Spleen (tissue), 13 donors: Measurements from ENCODE around the gene KRTAP12-4. TPM values are rescaled to one million over a fixed set of nuclear protein-coding genes. Genes with fewer than 3 reads are reported as not detected.
A peak's percentile ranks its signal among the peaks of the same experiment; 100 is the strongest.

Experiments used
- DNase-seq: peaks from one replicate; pipeline ENCODE4 v3.0.0-alpha.2; 2020
- H3K27ac ChIP-seq, 8 donors: fragments of 200-600 bp; sonication (generic) in 7 of 8; 1 replicate in 4 of 8; 2 replicates in 4 of 8; pipeline versions ENCODE4 v1.5.0 to v1.8.0; 2016 to 2021; ENCODE audit warnings: inconsistent platforms in 4 of 8, mild to moderate bottlenecking in 4 of 8, moderate library complexity in 1 of 8
- H3K27me3 ChIP-seq, 7 donors: fragments of 200-600 bp; sonication (generic) in 6 of 7; replicated peaks in 1 of 7; 1 replicate in 4 of 7; 2 replicates in 3 of 7; pipeline versions ENCODE4 v1.5.0 to v1.8.0; 2016 to 2021; ENCODE audit warnings: inconsistent platforms in 3 of 7, mild to moderate bottlenecking in 1 of 7
- H3K36me3 ChIP-seq, 6 donors: fragments of 200-600 bp; sonication (generic) in 5 of 6; 1 replicate in 4 of 6; 2 replicates in 2 of 6; pipeline versions ENCODE4 v1.5.0 to v1.8.0; 2016 to 2021; ENCODE audit warnings: inconsistent platforms in 2 of 6
- H3K4me1 ChIP-seq, 6 donors: fragments of 200-600 bp; sonication (generic) in 5 of 6; 1 replicate in 3 of 6; 2 replicates in 3 of 6; pipeline versions ENCODE4 v1.5.0 to v1.8.0; 2016 to 2021; ENCODE audit warnings: inconsistent platforms in 3 of 6
- H3K4me3 ChIP-seq, 8 donors: fragments of 200-600 bp; sonication (generic) in 7 of 8; 1 replicate in 4 of 8; 2 replicates in 4 of 8; pipeline versions ENCODE4 v1.5.0 to v1.8.0; 2016 to 2021; ENCODE audit warnings: inconsistent platforms in 4 of 8, mild to moderate bottlenecking in 4 of 8, moderate library complexity in 2 of 8
- H3K9me3 ChIP-seq, 8 donors: fragments of 200-600 bp; sonication (generic) in 7 of 8; 1 replicate in 4 of 8; 2 replicates in 4 of 8; pipeline versions ENCODE4 v1.5.0 to v1.8.0; 2016 to 2021; ENCODE audit warnings: inconsistent platforms in 4 of 8
- CTCF ChIP-seq, 11 experiments: fragments of 200-600 bp in 7 of 11; fragments of 450-650 bp in 4 of 11; sonication (generic) in 4 of 11; IDR thresholded peaks in 8 of 11; conservative IDR thresholded peaks in 3 of 11; 1 replicate in 7 of 11; 2 replicates in 4 of 11; pipeline versions ENCODE4 v1.4.0 to v1.8.0; 2016 to 2021; ENCODE audit warnings: antibody characterized with exemption in 11 of 11, inconsistent platforms in 4 of 11, mild to moderate bottlenecking in 1 of 11
- POLR2A ChIP-seq, 3 donors: fragments of 450-650 bp; IDR thresholded peaks; one replicate each; pipeline ENCODE4 v1.5.1; 2017; ENCODE audit warnings: antibody characterized with exemption in 3 of 3, mild to moderate bottlenecking in 1 of 3
- POLR2AphosphoS5 ChIP-seq, 3 donors: sonication (generic); formaldehyde crosslinking; IDR thresholded peaks; one replicate each; pipeline ENCODE4 v1.5.1; 2017; ENCODE audit warnings: antibody characterized with exemption in 3 of 3
- WGBS, 5 donors: extraction: QIAGEN DNeasy Blood & Tissue Kit in 3 of 5; methylation state at CpG; one replicate each; pipeline versions ENCODE4 v1.1.5 to v1.1.7; 2013 to 2018; 5-methylcytosine and 5-hydroxymethylcytosine counted together
- intact Hi-C: fragments of 100-400 bp; cut with DNase I; formaldehyde crosslinking; loops from one replicate; pipeline ENCODE4 v1.15.0; 2023; ENCODE audit warnings: low total_unique reads
- long read RNA-seq, 2 donors: transcript quantifications; one replicate each; lab custom pipeline, GENCODE V29; 2026
- polyA plus RNA-seq, 3 donors: library from polyadenylated mRNA; stranded (reverse); fragments of 200-250 nt; gene quantifications; one replicate each; pipeline ENCODE4 v1.2.1, GENCODE V29; 2013
- total RNA-seq, 7 donors: library from RNA; depleted of rRNA in 3 of 7; stranded (reverse); fragments of >200 nt in 3 of 7; fragmentation: NEBNext Ultra II Directional in 4 of 7; extraction: Animal tissue kit (Norgen Biotek cat#: 25700) in 4 of 7; gene quantifications; one replicate each; pipeline versions ENCODE4 v1.1.0 to v1.2.1, GENCODE V29; 2016 to 2021
- donor health status: healthy with polysubstance abuse.
- donor health status: DM: no; HTN: no; CAD: no; lungs with moderate emphysema.
- donor health status: DM: no; HTN: no; CAD: no.
- donor health status: Bipolar disorder and iron deficiency.
- donor health status: healthy.
- donor health status: DM: no; HTN: no; CAD: no.
- donor health status: DM: yes; HTN: yes; CAD: no.

The KRTAP12-4 gene, protein sequence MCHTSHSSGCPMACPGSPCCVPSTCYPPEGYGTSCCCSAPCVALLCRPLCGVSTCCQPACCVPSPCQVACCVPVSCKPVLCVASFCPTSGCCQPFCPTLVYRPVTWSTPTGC
- total RNA-seq (not detected), polyA plus RNA-seq (not detected)
- long read RNA-seq, donor 1 = 0 reads
- long read RNA-seq, donor 2 = 0 reads

GRCh38 chr21:44654576-44655175, at the start of gene KRTAP12-4:
KRTAP12-4 (minus strand) TSS chr21:44654659; CDS start chr21:44654614, 45 bp downstream.
- Histone ChIP-seq H3K4me1 (peaks cover 0 to 21% (median 6%) of the 10 kb centered on the region in 6 donors), H3K9me3 (peaks cover 0 to 23% (median 14%) of the 10 kb centered on the region in 8 donors), H3K36me3 (no peaks in the 10 kb centered on the region), H3K27me3 (peaks cover 0 to 27% (median 0%) of the 10 kb centered on the region in 7 donors), H3K4me3 (no peak within 1 kb of the TSS), H3K27ac (peak within 1 kb of the TSS in 7 of 8 donors; percentile 22 to 80 (median 52))
- TF ChIP-seq CTCF (IDR thresholded peaks at IDR 0.05 in 8 of 11, conservative IDR thresholded peaks at IDR 0.05 in 3 of 11) = no peak
- TF ChIP-seq POLR2A (IDR thresholded peaks at IDR 0.05) = no peak
- TF ChIP-seq POLR2AphosphoS5 (IDR thresholded peaks at IDR 0.05) = no peak
- DNase-seq = no peak
- WGBS, 5 donors = 53 to 63% (median 62%) methylated on average over 7 to 9 of the region's 9 CpGs
- intact Hi-C loops = no loop called here

DNA sequence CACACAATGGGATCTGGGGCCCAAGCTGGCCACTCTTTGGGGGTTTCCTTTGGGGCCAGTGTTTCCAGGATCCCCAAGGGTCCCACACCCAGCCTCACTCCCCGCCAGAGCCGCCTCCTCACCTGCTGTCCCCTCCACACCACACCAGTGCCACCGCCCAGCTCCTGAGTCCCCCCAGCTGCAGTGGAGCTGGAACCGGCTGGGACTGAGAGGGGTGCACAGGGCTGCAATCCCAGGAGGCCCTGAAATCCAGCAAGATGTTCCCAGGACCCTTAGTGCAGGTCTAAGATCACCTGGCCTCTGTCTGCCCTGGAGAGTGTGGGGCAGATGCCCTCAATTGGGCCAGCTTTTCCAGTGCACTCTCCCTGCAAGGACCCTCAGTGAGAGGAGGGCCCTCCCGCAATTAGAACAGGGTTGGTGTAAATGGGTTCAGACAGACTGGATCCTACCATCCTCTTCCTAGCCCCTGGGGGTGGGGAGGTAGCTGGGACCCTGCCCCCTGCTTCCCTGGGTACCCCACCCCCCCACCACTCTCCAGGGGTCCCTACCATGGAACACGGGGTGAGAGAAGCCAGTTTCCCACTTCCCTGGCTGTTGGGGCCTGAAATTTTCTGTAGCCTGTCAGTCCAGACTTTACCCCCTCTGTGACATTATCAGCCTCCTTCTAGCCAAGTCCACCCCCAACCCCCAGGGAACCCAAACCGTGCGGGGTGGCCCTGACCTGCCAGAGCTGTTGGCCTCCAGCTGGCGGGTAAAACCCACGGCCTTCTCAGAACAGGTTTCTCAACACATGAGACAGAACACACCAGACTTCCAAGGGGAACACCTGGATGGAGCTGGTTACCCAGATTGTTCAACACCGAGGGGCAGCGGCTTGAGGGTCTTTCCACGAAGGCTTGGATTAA, 49.5 kb upstream of the KRTAP12-4 start:
- H3K4me3 ChIP-seq = no peak overlapping the region
- no peaks in the 10 kb centered on the region for H3K36me3 ChIP-seq
- TF ChIP-seq POLR2AphosphoS5 (IDR thresholded peaks at IDR 0.05) (no peak), POLR2A (IDR thresholded peaks at IDR 0.05) (no peak), CTCF (IDR thresholded peaks at IDR 0.05 in 8 of 11, conservative IDR thresholded peaks at IDR 0.05 in 3 of 11) (no peak)
- intact Hi-C loops = no loop called here
- peaks cover 8 to 100% (median 93%) of the 10 kb centered on the region in 7 donors for H3K27me3 ChIP-seq
- peaks cover 0 to 22% (median under 1%) of the 10 kb centered on the region in 6 donors for H3K4me1 ChIP-seq
- WGBS, 5 donors = 32 to 50% (median 39%) methylated on average over 13 of the region's 13 CpGs
- peaks cover 0 to 17% (median 0%) of the 10 kb centered on the region in 8 donors for H3K9me3 ChIP-seq
- no peak overlapping the region for H3K27ac ChIP-seq
- DNase-seq = no peak

DNA sequence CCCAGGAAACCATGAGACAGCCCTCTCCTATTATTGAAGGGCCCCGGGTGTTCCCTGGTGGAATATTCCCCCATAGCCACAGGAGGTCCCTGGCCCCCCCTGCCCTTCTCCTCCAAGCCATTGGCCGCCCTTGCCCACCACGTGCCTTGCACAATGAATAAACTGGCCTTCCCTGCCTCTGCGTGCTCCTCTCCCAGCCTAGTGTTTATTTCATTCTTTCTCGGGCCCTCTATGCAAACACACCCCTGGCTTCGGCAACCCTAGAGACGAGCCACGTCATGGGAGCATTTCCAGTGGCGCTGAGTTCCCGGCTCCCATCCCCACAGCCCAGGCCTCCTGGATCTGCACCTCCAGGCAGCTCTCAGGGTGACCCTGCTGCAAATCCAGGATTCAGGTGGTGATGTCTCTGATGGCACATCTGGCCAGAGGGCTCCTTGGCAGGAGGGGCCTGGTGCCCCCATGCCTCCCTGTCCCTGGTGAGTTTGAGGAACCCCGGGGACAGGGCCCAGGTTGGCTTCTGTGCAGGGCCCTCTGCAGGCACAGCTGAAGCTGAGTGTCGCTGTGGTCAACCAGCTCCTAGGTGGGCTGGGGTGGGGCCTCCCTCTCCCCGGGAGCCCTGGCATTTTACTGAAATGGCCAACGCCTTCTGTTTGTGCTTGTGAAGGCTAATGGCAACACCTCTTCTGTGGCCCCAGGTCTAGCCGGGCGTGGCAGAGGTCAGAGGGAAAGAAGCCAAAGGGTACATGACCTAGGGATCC, 48.7 kb upstream of the KRTAP12-4 start:
- Histone ChIP-seq H3K36me3 (no peaks in the 10 kb centered on the region), H3K27me3 (peaks cover 6 to 100% (median 90%) of the 10 kb centered on the region in 7 donors), H3K9me3 (peaks cover 0 to 17% (median 0%) of the 10 kb centered on the region in 8 donors), H3K27ac (no peak overlapping the region), H3K4me3 (no peak overlapping the region), H3K4me1 (peaks cover 0 to 14% (median 0%) of the 10 kb centered on the region in 6 donors)
- WGBS, 5 donors = 47 to 63% (median 55%) methylated on average over 14 to 16 of the region's 16 CpGs
- no peak for DNase-seq
- intact Hi-C loops = no loop called here
- TF ChIP-seq POLR2A (IDR thresholded peaks at IDR 0.05) (no peak), CTCF (IDR thresholded peaks at IDR 0.05 in 8 of 11, conservative IDR thresholded peaks at IDR 0.05 in 3 of 11) (no peak), POLR2AphosphoS5 (IDR thresholded peaks at IDR 0.05) (no peak)
